SK-N-MC (cell line): ENCODE results near the gene SNX8.

ENCODE experiments used
- EZH2 ChIP-seq: fragments of 200-600 bp; sonication (generic); IDR thresholded peaks from one replicate; pipeline ENCODE4 v1.6.1; 2017; ENCODE audit warnings: antibody characterized with exemption
- FOXP2 ChIP-seq: optimal IDR thresholded peaks from 2 replicates; pipeline ENCODE3; 2011; ENCODE audit warnings: mild to moderate bottlenecking, moderate library complexity; ENCODE audit not compliant: insufficient read depth; ENCODE audit errors: extremely low read length, control extremely low read depth
- POLR2AphosphoS5 ChIP-seq: IDR thresholded peaks from 2 replicates; pipeline ENCODE4 v1.6.1; 2012; ENCODE audit warnings: mild to moderate bottlenecking, low read depth, low read length, borderline replicate concordance

DNA sequence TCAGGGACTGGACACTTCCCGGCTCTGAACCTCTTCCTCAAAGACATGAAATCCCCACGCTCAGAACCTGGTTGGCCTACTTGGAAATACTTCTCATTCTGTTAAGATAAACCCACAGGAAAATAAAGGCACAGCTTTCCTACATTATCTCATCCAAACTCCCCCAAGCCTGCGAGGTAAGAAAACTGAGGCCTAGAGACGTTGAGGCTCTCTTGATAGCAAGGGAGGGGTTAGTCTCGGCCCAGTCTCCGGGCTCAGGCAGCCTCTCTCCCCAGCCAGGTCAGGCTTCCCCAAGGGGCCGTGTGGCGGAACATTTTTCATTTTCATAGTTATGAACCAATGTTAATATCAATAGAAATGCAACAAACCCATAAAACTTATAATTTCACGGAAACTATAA, 35.8 kb upstream of the SNX8 start:
- TF ChIP-seq POLR2AphosphoS5 (no peak), EZH2 (no peak), FOXP2 (no peak)
